SK-N-SH treated with all-trans-retinoic acid at 6 μM for 48 hours (cell line): ENCODE data around the gene CFAP91.

Experiments used
- GLIS3 ChIP-seq: fragments of 250-450 bp; sonication (Bioruptor Pico); IDR thresholded peaks from 2 replicates; pipeline ENCODE4 v1.5.0; 2020; ENCODE audit warnings: mild to moderate bottlenecking, moderate library complexity
- TOX ChIP-seq: fragments of 250-450 bp; sonication (Bioruptor Pico); IDR thresholded peaks from 2 replicates; pipeline ENCODE4 v1.8.0; 2021; ENCODE audit warnings: mild to moderate bottlenecking, moderate library complexity, borderline replicate concordance
- ZFP3 ChIP-seq: fragments of 250-450 bp; sonication (Bioruptor Pico); IDR thresholded peaks from 2 replicates; pipeline ENCODE4 v1.5.0; 2020; ENCODE audit warnings: mild to moderate bottlenecking, moderate library complexity
- ZNF565 ChIP-seq: fragments of 450-650 bp; formaldehyde crosslinking; conservative IDR thresholded peaks from 2 replicates; pipeline ENCODE4 v1.5.0; 2020; ENCODE audit warnings: low read depth, mild to moderate bottlenecking, moderate library complexity
- ZNF70 ChIP-seq: fragments of 450-650 bp; formaldehyde crosslinking; IDR thresholded peaks from 2 replicates; pipeline ENCODE4 v1.5.0; 2020; ENCODE audit warnings: mild to moderate bottlenecking, moderate library complexity
- TF ChIP-seq, protein P1 (sequence below): fragments of 250-450 bp; sonication (Bioruptor Pico); IDR thresholded peaks from 2 replicates; pipeline ENCODE4 v1.5.1; 2020; ENCODE audit warnings: low read depth, mild to moderate bottlenecking, moderate library complexity
- TF ChIP-seq, protein P2 (sequence below): fragments of 250-450 bp; sonication (Bioruptor Pico); IDR thresholded peaks from 2 replicates; pipeline ENCODE4 v1.8.0; 2020; ENCODE audit warnings: mild to moderate bottlenecking, moderate library complexity, borderline replicate concordance

DNA sequence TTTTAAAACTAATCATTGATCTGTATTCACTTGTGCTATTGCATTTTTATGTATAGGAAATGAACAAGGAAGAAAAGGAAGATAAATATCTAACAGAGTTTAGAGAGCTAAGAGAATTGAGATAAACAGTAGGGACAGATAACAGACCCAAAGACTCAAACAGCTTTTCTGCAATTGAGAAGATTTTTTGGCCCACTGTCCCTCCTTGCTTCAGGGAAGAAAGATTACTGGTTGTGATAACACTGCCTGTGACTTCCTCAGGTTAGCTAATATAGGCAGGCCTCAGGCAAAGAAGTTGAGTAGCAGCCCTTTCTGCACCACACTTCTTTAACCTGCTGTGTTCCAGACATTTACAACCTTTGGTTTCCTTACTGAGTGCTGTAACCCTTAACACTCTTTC is 22.9 kb upstream of the CFAP91 start:
- TF ChIP-seq ZFP3 (CRISPR knock-in tag) (no peak), ZNF565 (CRISPR knock-in tag) (no peak), TOX (CRISPR knock-in tag) (no peak), GLIS3 (CRISPR knock-in tag) (no peak), ZNF70 (no peak)
- TF ChIP-seq, protein P1, sequence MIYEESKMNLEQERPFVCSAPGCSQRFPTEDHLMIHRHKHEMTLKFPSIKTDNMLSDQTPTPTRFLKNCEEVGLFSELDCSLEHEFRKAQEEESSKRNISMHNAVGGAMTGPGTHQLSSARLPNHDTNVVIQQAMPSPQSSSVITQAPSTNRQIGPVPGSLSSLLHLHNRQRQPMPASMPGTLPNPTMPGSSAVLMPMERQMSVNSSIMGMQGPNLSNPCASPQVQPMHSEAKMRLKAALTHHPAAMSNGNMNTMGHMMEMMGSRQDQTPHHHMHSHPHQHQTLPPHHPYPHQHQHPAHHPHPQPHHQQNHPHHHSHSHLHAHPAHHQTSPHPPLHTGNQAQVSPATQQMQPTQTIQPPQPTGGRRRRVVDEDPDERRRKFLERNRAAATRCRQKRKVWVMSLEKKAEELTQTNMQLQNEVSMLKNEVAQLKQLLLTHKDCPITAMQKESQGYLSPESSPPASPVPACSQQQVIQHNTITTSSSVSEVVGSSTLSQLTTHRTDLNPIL (CRISPR knock-in tag), result no peak
- TF ChIP-seq, protein P2, sequence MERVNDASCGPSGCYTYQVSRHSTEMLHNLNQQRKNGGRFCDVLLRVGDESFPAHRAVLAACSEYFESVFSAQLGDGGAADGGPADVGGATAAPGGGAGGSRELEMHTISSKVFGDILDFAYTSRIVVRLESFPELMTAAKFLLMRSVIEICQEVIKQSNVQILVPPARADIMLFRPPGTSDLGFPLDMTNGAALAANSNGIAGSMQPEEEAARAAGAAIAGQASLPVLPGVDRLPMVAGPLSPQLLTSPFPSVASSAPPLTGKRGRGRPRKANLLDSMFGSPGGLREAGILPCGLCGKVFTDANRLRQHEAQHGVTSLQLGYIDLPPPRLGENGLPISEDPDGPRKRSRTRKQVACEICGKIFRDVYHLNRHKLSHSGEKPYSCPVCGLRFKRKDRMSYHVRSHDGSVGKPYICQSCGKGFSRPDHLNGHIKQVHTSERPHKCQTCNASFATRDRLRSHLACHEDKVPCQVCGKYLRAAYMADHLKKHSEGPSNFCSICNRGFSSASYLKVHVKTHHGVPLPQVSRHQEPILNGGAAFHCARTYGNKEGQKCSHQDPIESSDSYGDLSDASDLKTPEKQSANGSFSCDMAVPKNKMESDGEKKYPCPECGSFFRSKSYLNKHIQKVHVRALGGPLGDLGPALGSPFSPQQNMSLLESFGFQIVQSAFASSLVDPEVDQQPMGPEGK (CRISPR knock-in tag), result no peak
